Subcutaneous adipose tissue (tissue), 4 donors: Measurements from ENCODE around the gene ARHGAP10. TPM values are rescaled to one million over a fixed set of nuclear protein-coding genes. Genes with fewer than 3 reads are reported as not detected.

Experiments used
- total RNA-seq, 4 donors: library from RNA; depleted of rRNA; stranded (reverse); fragments of >200 nt; gene quantifications; one replicate each; pipeline ENCODE4 v1.1.0, GENCODE V29; 2016
- TF ChIP-seq, protein P1 (sequence below): fragments of 450-650 bp; IDR thresholded peaks from one replicate; pipeline ENCODE4 v1.5.1; 2016; ENCODE audit warnings: low read depth, mild to moderate bottlenecking, control low read depth, antibody characterized with exemption, moderate library complexity

ARHGAP10 gene
- total RNA-seq, 4 donors from 2014 or later, result 77.1 to 129 (median 98.1) TPM

DNA sequence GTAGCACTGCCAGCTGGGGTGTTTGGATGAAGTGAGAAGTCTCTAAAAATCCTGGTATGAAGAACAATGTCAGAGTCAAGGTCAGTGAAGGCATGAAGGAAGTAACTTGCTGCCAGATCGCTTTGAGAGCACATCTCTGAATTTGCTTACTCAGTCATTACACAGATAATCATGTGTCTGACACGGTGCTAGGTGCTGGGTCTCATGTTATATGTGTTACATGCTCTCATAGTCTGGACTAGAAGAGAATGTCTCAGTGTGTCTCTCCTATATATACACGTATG, 337.9 kb downstream of the ARHGAP10 start:
- TF ChIP-seq, protein P1, sequence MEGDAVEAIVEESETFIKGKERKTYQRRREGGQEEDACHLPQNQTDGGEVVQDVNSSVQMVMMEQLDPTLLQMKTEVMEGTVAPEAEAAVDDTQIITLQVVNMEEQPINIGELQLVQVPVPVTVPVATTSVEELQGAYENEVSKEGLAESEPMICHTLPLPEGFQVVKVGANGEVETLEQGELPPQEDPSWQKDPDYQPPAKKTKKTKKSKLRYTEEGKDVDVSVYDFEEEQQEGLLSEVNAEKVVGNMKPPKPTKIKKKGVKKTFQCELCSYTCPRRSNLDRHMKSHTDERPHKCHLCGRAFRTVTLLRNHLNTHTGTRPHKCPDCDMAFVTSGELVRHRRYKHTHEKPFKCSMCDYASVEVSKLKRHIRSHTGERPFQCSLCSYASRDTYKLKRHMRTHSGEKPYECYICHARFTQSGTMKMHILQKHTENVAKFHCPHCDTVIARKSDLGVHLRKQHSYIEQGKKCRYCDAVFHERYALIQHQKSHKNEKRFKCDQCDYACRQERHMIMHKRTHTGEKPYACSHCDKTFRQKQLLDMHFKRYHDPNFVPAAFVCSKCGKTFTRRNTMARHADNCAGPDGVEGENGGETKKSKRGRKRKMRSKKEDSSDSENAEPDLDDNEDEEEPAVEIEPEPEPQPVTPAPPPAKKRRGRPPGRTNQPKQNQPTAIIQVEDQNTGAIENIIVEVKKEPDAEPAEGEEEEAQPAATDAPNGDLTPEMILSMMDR, result no peak

DNA sequence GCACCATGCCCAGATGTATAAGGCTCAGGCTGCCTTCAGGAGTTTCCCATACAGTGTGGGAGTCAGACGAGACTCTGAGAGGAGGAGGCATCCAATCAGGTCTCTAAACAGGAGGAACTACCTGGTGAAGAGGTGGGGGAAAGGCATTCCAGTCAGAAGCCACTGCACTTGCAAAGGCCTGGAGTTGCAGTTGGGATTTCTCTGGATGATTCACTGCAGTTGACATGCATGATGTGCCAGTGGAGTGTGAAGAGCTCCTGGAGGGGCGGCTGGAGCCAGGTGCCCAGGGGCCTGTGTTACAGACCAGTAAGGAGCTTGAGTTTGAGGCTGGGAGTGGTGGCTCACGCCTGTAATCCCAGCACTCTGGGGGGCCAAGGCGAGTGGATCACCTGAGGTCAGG, 339.1 kb downstream of the ARHGAP10 start:
- TF ChIP-seq, protein P1, result no peak

DNA sequence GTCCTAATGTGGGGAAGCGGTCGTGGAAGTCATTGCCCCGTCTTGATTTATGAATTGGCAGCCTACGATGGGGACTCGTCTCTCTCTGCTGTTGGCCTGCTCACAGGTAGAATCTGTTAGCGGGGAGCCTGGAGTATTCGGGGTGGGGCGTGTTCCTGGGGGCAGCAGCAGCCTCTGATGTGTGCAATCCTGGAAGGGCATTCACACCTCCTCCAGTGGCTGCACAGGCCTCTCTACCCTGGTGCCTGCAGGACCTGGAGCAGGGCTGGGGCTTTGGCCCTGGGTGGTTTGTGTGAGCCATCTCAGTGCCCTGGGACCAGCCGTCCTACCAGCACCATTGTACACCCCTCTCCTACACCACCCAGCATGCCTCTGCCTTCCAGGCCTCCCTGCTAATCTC, 340.9 kb downstream of the ARHGAP10 start:
- TF ChIP-seq, protein P1, result no peak

DNA sequence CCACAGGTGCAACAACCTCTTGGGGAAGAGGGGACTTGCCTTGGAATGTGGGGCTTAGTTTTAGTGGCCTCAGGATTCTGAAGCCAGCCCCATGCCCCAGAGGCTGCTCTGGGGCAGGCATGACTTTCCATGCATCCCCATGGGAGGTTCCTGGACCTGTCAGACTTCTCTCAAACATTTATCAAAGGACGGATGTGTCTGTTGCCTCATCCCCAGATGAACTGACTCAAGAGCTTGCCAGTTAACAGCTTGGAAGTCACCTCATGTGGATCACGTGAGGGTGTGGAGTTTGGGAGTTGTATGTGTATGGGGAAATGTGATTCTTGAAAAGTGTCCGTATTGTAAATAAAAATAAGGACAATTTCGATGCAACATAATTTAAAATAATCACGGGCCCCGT, 341.5 kb downstream of the ARHGAP10 start:
- TF ChIP-seq, protein P1, result no peak

DNA sequence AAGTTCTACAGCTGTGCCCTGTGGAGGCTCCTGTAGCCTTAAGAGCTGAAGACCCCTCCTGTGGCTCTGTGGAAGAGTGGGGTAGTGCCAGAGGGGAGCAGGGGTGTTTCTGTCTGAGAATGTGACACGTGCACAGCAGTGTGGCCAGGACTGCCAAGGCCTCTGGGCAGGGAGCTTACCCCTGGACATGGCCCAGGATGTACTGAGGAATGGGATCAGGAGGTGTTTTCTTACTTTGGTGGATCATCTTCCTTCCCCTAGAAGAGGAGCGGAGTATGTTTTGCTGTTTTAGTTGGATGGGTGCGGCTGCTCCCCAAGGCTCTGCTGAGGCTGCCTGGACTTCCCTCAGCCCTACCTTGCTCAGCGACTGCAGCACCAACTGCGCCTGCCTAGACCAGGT, 342.6 kb downstream of the ARHGAP10 start:
- TF ChIP-seq, protein P1, result no peak

DNA sequence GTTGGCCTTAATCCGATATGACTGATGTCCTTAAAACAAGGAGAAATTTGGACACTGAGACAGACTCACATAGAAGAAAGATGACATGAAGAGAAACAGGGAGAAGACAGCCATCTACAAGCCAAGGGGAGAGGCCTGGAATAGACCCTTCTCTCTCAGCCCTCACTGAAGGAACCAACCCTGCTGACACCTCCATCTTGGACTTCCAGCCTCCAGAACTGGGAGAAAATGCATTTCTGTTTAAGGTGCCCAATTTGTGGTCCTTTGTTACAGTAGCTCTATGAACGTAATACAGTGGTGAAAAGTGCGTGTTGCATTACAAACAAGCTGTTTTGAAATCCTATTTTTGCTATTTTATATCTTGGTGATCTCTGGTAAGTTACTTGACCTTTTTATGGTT, 343.6 kb downstream of the ARHGAP10 start:
- TF ChIP-seq, protein P1, result no peak

DNA sequence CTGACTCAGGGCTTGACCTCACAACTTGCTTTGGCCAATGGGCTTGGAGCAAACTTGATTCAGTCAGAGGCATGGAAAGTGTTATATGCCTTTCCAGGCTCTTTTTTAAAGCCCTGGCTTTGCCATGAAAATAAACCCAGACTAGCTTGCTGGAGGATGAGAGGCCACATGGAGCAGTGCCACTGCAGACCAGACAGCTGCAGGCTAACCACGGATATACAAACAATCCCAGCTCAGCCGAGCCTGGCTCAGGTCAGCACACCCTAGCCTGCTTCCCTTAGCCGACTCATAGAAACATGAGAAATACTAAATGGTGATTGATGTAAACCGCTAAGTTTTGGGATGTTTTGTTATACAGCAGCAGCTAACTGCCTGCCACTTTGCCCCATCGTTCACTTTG, 345.1 kb downstream of the ARHGAP10 start:
- TF ChIP-seq, protein P1, result no peak

DNA sequence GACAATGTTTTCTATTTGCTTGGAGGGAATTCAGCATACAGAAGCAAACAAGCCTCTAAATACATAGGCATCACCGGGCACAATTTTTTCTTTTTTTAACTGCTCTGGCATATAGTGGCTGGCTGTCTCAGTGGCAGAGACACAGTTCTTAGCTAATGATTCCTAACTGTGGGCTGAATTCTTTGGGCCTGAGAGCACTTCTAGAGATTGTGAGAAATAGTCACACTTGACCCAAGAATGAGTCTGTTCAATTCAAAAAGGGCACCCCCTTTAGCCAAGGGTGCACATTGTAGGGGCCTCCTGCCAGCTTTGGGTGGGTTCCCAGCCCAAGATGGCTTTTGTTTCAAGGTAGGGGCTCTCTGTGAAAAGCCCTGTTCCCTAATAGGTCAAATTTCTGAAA, 345.7 kb downstream of the ARHGAP10 start:
- TF ChIP-seq, protein P1, result no peak
